Breast epithelium (tissue), 3 donors: Measurements from ENCODE around the gene STX18.

Experiments
- POLR2A ChIP-seq: fragments of 450-650 bp; IDR thresholded peaks from one replicate; pipeline ENCODE4 v1.6.1; 2016; ENCODE audit warnings: antibody characterized with exemption, mild to moderate bottlenecking, moderate library complexity
- POLR2AphosphoS5 ChIP-seq, 3 donors: sonication (generic); formaldehyde crosslinking; IDR thresholded peaks; one replicate each; pipeline ENCODE4 v1.6.1; 2017; ENCODE audit warnings: antibody characterized with exemption in 3 of 3

GRCh38 chr4:4396628-4397440, 145.0 kb downstream of the STX18 start:
- TF ChIP-seq POLR2AphosphoS5 (IDR thresholded peaks at IDR 0.05) (no peak), POLR2A (no peak)
